A549 (cell line): ENCODE data around the gene WNT5B. TPM values are rescaled to one million over a fixed set of nuclear protein-coding genes. Genes with fewer than 3 reads are reported as not detected.

Experiments used
- ATAC-seq, 2 experiments: fragments of 200-7000 bp in 1 of 2; fragments of >200 bp in 1 of 2; cut with Nextera tagmentation in 1 of 2; cut with Tn5 transposase in 1 of 2; 3 replicates each; pipeline versions ENCODE4 v1.8.0 to v1.9.1; 2018 to 2020; ENCODE audit warnings: mild to moderate bottlenecking in 1 of 2, moderate library complexity in 1 of 2
- CTCF ChIA-PET: fragments of 300-600 bp; sonication (Branson Sonifier 250); formaldehyde crosslinking; extraction: SDS; loops from one replicate; lab custom pipeline; 2021; ENCODE audit warnings: antibody characterized with exemption, inconsistent platforms; lab: Yijun Ruan, JAX
- POLR2A ChIA-PET: fragments of 350-600 bp; formaldehyde crosslinking; extraction: SDS; loops from one replicate; lab custom pipeline; 2021; ENCODE audit warnings: antibody characterized with exemption, inconsistent platforms; lab: Yijun Ruan, JAX
- DNase-seq, 2 experiments: peaks; one replicate each; pipeline versions ENCODE4 v3.0.0 to v3.0.0-alpha.2; 2011 to 2016; ENCODE audit warnings: low read depth in 1 of 2, low spot score in 1 of 2
- FAIRE-seq: peaks from 2 replicates; lab custom pipeline; 2011; peaks lifted over from hg19 to GRCh38; lab: Jason Lieb, UNC
- H3K27ac ChIP-seq, 2 experiments: fragments of >200 bp; sonication (Bioruptor Twin); formaldehyde crosslinking; 3 replicates each; pipeline ENCODE4 v1.5.1; 2016 to 2017
- H3K4me1 ChIP-seq: fragments of >200 bp; sonication (Bioruptor Twin); formaldehyde crosslinking; 3 replicates; pipeline ENCODE4 v1.6.1; 2016
- H3K4me2 ChIP-seq: fragments of >200 bp; sonication (Bioruptor Twin); formaldehyde crosslinking; 3 replicates; pipeline ENCODE4 v1.6.1; 2016
- H3K4me3 ChIP-seq: fragments of >200 bp; sonication (Bioruptor Twin); formaldehyde crosslinking; 3 replicates; pipeline ENCODE4 v1.5.1; 2016
- H3K9me3 ChIP-seq: fragments of >200 bp; sonication (Bioruptor Twin); formaldehyde crosslinking; 3 replicates; pipeline ENCODE4 v1.6.1; 2016
- BHLHE40 ChIP-seq: IDR thresholded peaks from 2 replicates; pipeline ENCODE4 v1.6.1; 2012; ENCODE audit warnings: low read depth, low read length, inconsistent platforms
- CEBPB ChIP-seq, 2 experiments: fragments of >200 bp in 1 of 2; sonication (Bioruptor Twin) in 1 of 2; formaldehyde crosslinking in 1 of 2; IDR thresholded peaks; 2 replicates each; pipeline ENCODE4 v1.6.1; 2012 to 2016
- CHD4 ChIP-seq: fragments of 200-600 bp; sonication (generic); IDR thresholded peaks from 2 replicates; pipeline ENCODE4 v1.6.1; 2016; ENCODE audit warnings: antibody characterized with exemption, mild to moderate bottlenecking, borderline replicate concordance
- E2F6 ChIP-seq: IDR thresholded peaks from 2 replicates; pipeline ENCODE4 v1.6.1; 2012; ENCODE audit warnings: low read depth, borderline replicate concordance
- EHMT2 ChIP-seq: fragments of 200-600 bp; sonication (generic); IDR thresholded peaks from 2 replicates; pipeline ENCODE4 v1.6.1; 2016; ENCODE audit warnings: antibody characterized with exemption, low read depth, mild to moderate bottlenecking, moderate library complexity
- EP300 ChIP-seq, 2 experiments: fragments of >200 bp; sonication (Bioruptor Twin); formaldehyde crosslinking; IDR thresholded peaks; 2 replicates in 1 of 2; 3 replicates in 1 of 2; pipeline ENCODE4 v1.6.1; 2016 to 2017
- ESRRA ChIP-seq: fragments of 150-350 bp; IDR thresholded peaks from 2 replicates; pipeline ENCODE4 v1.6.1; 2014; ENCODE audit warnings: mild to moderate bottlenecking, low read length, borderline replicate concordance
- FOSB ChIP-seq: fragments of 250-450 bp; sonication (Bioruptor Pico); IDR thresholded peaks from 2 replicates; pipeline ENCODE4 v1.5.0; 2020; ENCODE audit warnings: mild to moderate bottlenecking, moderate library complexity
- FOXS1 ChIP-seq: fragments of 250-450 bp; sonication (Bioruptor Pico); IDR thresholded peaks from 2 replicates; pipeline ENCODE4 v1.5.0; 2020; ENCODE audit warnings: mild to moderate bottlenecking, moderate library complexity
- GATA3 ChIP-seq: IDR thresholded peaks from 2 replicates; pipeline ENCODE4 v1.6.1; 2012; ENCODE audit warnings: borderline replicate concordance
- HDAC2 ChIP-seq: fragments of 200-600 bp; sonication (generic); IDR thresholded peaks from 2 replicates; pipeline ENCODE4 v1.6.1; 2016
- HEYL ChIP-seq: fragments of 250-450 bp; sonication (Bioruptor Pico); IDR thresholded peaks from 2 replicates; pipeline ENCODE4 v1.8.0; 2021; ENCODE audit warnings: mild to moderate bottlenecking, moderate library complexity
- HMGXB4 ChIP-seq: fragments of 250-450 bp; sonication (Bioruptor Pico); IDR thresholded peaks from 2 replicates; pipeline ENCODE4 v1.5.0; 2021; ENCODE audit warnings: mild to moderate bottlenecking, moderate library complexity, borderline replicate concordance
- HOXA7 ChIP-seq: fragments of 250-450 bp; sonication (Bioruptor Pico); IDR thresholded peaks from 2 replicates; pipeline ENCODE4 v1.5.0; 2020; ENCODE audit warnings: mild to moderate bottlenecking, moderate library complexity
- JUN ChIP-seq, 2 experiments: fragments of >200 bp; sonication (Bioruptor Twin); formaldehyde crosslinking; IDR thresholded peaks; 2 replicates in 1 of 2; 3 replicates in 1 of 2; pipeline ENCODE4 v1.6.1; 2016 to 2017
- KDM1A ChIP-seq: fragments of 200-600 bp; sonication (generic); IDR thresholded peaks from 2 replicates; pipeline ENCODE4 v1.6.1; 2016; ENCODE audit warnings: low read depth, mild to moderate bottlenecking
- KDM5A ChIP-seq: fragments of 200-600 bp; sonication (generic); IDR thresholded peaks from 2 replicates; pipeline ENCODE4 v1.6.1; 2016; ENCODE audit warnings: antibody characterized with exemption, mild to moderate bottlenecking
- MAX ChIP-seq: IDR thresholded peaks from 2 replicates; pipeline ENCODE4 v1.6.1; 2012
- MYC ChIP-seq: IDR thresholded peaks from 2 replicates; pipeline ENCODE4 v1.6.1; 2012; ENCODE audit warnings: mild to moderate bottlenecking, inconsistent platforms, low read length, improper control_type of control experiment, borderline replicate concordance
- NFE2L2 ChIP-seq: fragments of 150-350 bp; conservative IDR thresholded peaks from 2 replicates; pipeline ENCODE4 v1.6.1; 2014; ENCODE audit warnings: low read length
- NR3C1 ChIP-seq: fragments of >200 bp; sonication (Bioruptor Twin); formaldehyde crosslinking; IDR thresholded peaks from 3 replicates; pipeline ENCODE4 v1.6.1; 2017
- PBX3 ChIP-seq: IDR thresholded peaks from 2 replicates; pipeline ENCODE4 v1.6.1; 2012
- POLR2AphosphoS2 ChIP-seq: conservative IDR thresholded peaks from 2 replicates; pipeline ENCODE4 v1.6.1; 2012; ENCODE audit warnings: low read length, improper control_type of control experiment, inconsistent platforms
- RAD21 ChIP-seq, 2 experiments: fragments of >200 bp in 1 of 2; sonication (Bioruptor Twin) in 1 of 2; formaldehyde crosslinking in 1 of 2; IDR thresholded peaks in 1 of 2; conservative IDR thresholded peaks in 1 of 2; 2 replicates in 1 of 2; 3 replicates in 1 of 2; pipeline ENCODE4 v1.6.1; 2012 to 2018; ENCODE audit warnings: inconsistent platforms in 1 of 2
- RARB ChIP-seq: fragments of 250-450 bp; sonication (Bioruptor Pico); IDR thresholded peaks from 2 replicates; pipeline ENCODE4 v1.8.0; 2021; ENCODE audit warnings: mild to moderate bottlenecking, moderate library complexity
- RNF2 ChIP-seq: fragments of 200-600 bp; sonication (generic); IDR thresholded peaks from 2 replicates; pipeline ENCODE4 v1.6.1; 2016; ENCODE audit warnings: low read depth, mild to moderate bottlenecking, antibody characterized with exemption, moderate library complexity, borderline replicate concordance
- SMC3 ChIP-seq: fragments of >200 bp; sonication (Bioruptor Twin); formaldehyde crosslinking; IDR thresholded peaks from 3 replicates; pipeline ENCODE4 v1.6.1; 2018; ENCODE audit warnings: inconsistent platforms
- TP53 ChIP-seq: fragments of 250-450 bp; sonication (Bioruptor Pico); IDR thresholded peaks from 2 replicates; pipeline ENCODE4 v1.5.0; 2021; ENCODE audit warnings: mild to moderate bottlenecking, moderate library complexity
- USF2 ChIP-seq: fragments of 450-650 bp; IDR thresholded peaks from 2 replicates; pipeline ENCODE4 v1.6.1; 2014; ENCODE audit warnings: antibody characterized with exemption
- ZFP36 ChIP-seq: fragments of 450-650 bp; IDR thresholded peaks from 2 replicates; pipeline ENCODE4 v1.6.1; 2014; ENCODE audit warnings: borderline replicate concordance; ENCODE audit not compliant: partially characterized antibody
- WGBS: methylation state at CpG from one replicate; pipeline ENCODE4 v1.1.6; 2017; ENCODE audit errors: missing lambda C conversion rate; 5-methylcytosine and 5-hydroxymethylcytosine counted together
- polyA plus RNA-seq, 4 experiments: library from polyadenylated mRNA; depleted of rRNA in 3 of 4; stranded (reverse); fragments of >200 nt; fragmentation: RNase III in 1 of 4; extraction: RNeasy Plus Mini Kit Qiagen cat#74134 plus additional on column Dnase treatment in 1 of 4; gene quantifications; 2 replicates in 3 of 4; 3 replicates in 1 of 4; pipeline ENCODE4 v1.2.3, GENCODE V29; 2011 to 2017

The WNT5B gene
- polyA plus RNA-seq, 2 of the 4 experiments (the other 2 are of a cell fraction): 1.3 to 1.6 TPM

- no peak overlapping the region for H3K4me3 ChIP-seq
- H3K4me2 ChIP-seq: no peak overlapping the region
- no peak overlapping the region for H3K27ac ChIP-seq
- H3K4me1 ChIP-seq: peaks cover 24% of the 10 kb centered on the region
- no peaks in the 10 kb centered on the region for H3K9me3 ChIP-seq
- no peak for FAIRE-seq
- no peak for DNase-seq
- TF ChIP-seq RAD21 (conservative IDR thresholded peaks at IDR 0.05 in 1 of 2, IDR thresholded peaks at IDR 0.05 in 1 of 2) (no peak), PBX3 (no peak), HEYL (no peak), MAX (no peak), NFE2L2 (no peak), ZFP36 (no peak), HMGXB4 (CRISPR knock-in tag) (no peak), EHMT2 (no peak), FOXS1 (no peak), ESRRA (no peak), HDAC2 (no peak), SMC3 (no peak), EP300 (IDR thresholded peaks at IDR 0.05) (no peak), RARB (CRISPR knock-in tag) (no peak), CHD4 (no peak), CEBPB (IDR thresholded peaks at IDR 0.05) (no peak), HOXA7 (no peak), GATA3 (no peak), BHLHE40 (no peak)
- ATAC-seq: no peak
- 47% methylated on average over 7 of the region's 7 CpGs for WGBS
- ChIA-PET POLR2A (no interaction called here), CTCF (interaction anchor here (0.7 to 0.9 kb wide), 2 partner anchors 330 to 492 kb away, joined by 3 to 4 read pairs; no protein-coding TSS in a partner anchor)
Measured at GRCh38 chr12:1610072-1610643, 18.9 kb upstream of the WNT5B start.

GRCh38 chr12:1611803-1612572 is 17.0 kb upstream of the WNT5B start:
- ATAC-seq (no peak), FAIRE-seq (no peak), DNase-seq (no peak)
- H3K4me3 ChIP-seq: no peak overlapping the region
- TF ChIP-seq RNF2 (no peak), FOSB (no peak), MYC (no peak), POLR2AphosphoS2 (no peak), E2F6 (no peak), USF2 (no peak), HEYL (no peak), TP53 (CRISPR knock-in tag) (no peak), KDM5A (no peak), KDM1A (no peak), BHLHE40 (no peak), JUN (IDR thresholded peaks at IDR 0.05) (no peak), NR3C1 (no peak)
- no peaks in the 10 kb centered on the region for H3K9me3 ChIP-seq
- H3K4me2 ChIP-seq: no peak overlapping the region
- peaks cover 15% of the 10 kb centered on the region; the same call in 2 of the 3 replicates for H3K4me1 ChIP-seq
- no peak overlapping the region for H3K27ac ChIP-seq
- ChIA-PET POLR2A (no interaction called here), CTCF (interaction anchor here (0.6 to 1.8 kb wide), 7 partner anchors 8 to 488 kb away, joined by 3 to 6 read pairs (median 5); no protein-coding TSS in a partner anchor)
- WGBS: 77% methylated on average over 13 of the region's 13 CpGs
